ENCODE results near the gene PSPN.
A peak's percentile ranks its signal among the peaks of the same experiment; 100 is the strongest.
"Not testable (repeated sequence)": the region's sequence is repeated elsewhere in the genome, so short reads cannot be mapped to it uniquely, and the experiment has no call there.

The PSPN gene

DNA sequence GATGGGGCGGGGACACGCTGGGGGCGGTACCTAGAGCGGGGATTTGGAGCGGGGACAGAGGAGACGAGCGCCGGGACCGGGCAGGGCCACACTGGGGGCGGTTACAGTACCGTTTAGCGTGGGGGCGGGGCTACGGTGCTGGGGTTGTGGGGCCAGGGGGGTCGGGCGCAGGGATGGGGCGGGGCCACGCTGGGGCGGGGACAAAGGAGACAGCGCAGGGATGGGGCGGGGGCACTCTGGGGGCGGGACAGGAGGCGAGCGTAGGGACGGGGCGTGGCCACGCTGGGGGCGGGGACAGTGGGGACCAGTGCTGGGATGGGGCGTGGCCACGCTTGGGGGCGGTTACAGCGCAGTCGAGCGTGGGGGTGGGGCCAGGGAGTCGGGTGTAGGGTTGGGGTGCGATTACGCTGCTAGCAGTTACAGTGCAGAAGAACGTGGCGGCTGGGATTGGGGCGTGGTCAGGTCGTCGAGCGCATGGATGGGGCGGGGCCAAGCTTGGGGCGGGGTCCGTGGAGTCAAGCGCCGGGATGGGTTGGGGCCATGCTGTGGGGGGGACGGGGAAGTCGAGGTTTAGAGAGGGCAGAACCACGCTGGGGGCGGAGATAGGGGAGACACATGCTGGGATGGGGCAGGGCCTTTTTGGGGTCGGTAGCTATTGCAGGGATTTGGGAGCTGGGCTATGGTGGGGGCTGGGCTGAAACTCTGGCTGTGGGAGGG is 2.5 kb downstream of the PSPN start:
- DNase-seq, result peak; percentile 92

- DNase-seq, result peak; percentile 99
Observed at GRCh38 chr19:6372594-6373095, 3.1 kb downstream of the PSPN start, which contains the start of gene ALKBH7. ALKBH7 (plus strand) TSS chr19:6372794; CDS start chr19:6372821, 27 bp downstream.

GRCh38 chr19:6364353-6364752 is 11.4 kb downstream of the PSPN start:
- no peak for DNase-seq

GRCh38 chr19:6362351-6362801 is 13.4 kb downstream of the PSPN start:
- no peak for DNase-seq

GRCh38 chr19:6362027-6362350 is 13.7 kb downstream of the PSPN start:
- DNase-seq, result no peak

GRCh38 chr19:6360857-6361216 is 14.9 kb downstream of the PSPN start:
- not testable (repeated sequence) for DNase-seq

GRCh38 chr19:6360445-6360844 is 15.3 kb downstream of the PSPN start:
- DNase-seq, result not testable (repeated sequence)

GRCh38 chr19:6359568-6360341 is 16.0 kb downstream of the PSPN start:
- DNase-seq, result no peak

DNA sequence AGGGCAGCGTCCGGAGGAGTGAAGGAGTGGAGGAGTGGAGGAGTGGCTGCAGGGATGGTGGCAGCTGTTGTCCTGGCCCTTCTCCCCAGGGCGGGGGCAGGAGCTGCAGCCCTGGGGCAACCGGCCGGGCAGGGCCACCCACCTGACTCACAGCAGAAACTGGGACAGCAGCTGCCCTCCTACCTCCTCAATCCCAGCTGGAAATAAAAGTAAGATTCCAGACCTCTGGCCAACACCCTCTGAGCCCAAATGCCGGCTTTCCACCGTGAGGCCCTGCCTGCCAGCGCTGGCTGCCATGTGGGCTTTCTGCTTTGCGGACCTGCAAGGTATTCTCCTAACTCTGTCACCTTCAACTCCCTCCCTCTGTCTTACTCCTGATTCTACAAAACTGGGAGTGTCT is 17.7 kb downstream of the PSPN start:
- DNase-seq, result no peak

DNA sequence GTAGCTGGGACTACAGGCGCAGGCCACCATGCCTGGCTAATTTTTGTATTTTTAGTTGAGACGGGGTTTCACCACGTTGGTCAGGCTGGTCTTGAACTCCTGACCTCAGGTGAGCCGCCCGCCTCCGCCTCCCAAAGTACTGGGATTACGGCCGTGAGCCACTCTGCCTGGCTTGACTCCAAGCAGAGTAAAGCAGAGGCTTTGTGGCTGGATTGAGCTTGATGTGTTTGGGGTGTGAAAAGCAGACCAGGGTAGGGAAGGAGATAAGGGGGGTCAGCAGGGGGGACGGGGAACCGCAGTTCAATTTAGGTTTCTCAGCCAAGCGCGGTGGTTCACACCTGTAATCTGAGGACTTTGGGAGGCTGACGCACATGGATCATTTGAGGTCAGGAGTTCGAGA is 18.6 kb downstream of the PSPN start:
- DNase-seq, result no peak

DNA sequence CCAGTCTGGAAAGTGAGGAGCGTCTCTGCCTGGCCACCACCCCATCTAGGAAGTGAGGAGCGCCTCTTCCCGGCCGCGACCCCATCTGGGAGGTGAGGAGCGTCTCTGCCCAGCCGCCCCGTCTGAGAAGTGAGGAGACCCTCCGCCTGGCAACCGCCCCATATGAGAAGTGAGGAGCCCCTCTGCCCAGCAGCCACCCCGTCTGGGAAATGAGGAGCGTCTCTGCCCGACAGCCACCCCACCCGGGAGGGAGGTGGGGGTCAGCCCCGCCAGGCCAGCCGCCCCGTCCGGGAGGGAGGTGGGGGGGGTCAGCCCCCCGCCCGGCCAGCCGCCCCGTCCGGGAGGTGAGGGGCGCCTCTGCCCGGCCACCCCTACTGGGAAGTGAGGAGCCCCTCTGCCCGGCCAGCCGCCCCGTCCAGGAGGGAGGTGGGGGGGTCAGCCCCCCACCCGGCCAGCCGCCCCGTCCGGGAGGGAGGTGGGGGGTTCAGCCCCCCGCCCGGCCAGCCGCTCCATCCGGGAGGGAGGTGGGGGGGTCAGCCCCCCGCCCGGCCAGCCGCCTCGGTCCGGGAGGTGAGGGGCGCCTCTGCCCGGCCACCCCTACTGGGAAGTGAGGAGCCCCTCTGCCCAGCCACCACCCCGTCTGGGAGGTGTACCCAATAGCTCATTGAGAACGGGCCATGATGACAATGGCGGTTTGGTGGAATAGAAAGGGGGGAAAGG is 20.3 kb downstream of the PSPN start:
- not testable (repeated sequence) for DNase-seq

GRCh38 chr19:6354098-6354674 is 21.5 kb downstream of the PSPN start:
- no peak for DNase-seq

GRCh38 chr19:6352381-6353165 is 23.2 kb downstream of the PSPN start:
- no peak for DNase-seq

GRCh38 chr19:6350688-6351087 is 25.0 kb downstream of the PSPN start:
- DNase-seq, result no peak

DNA sequence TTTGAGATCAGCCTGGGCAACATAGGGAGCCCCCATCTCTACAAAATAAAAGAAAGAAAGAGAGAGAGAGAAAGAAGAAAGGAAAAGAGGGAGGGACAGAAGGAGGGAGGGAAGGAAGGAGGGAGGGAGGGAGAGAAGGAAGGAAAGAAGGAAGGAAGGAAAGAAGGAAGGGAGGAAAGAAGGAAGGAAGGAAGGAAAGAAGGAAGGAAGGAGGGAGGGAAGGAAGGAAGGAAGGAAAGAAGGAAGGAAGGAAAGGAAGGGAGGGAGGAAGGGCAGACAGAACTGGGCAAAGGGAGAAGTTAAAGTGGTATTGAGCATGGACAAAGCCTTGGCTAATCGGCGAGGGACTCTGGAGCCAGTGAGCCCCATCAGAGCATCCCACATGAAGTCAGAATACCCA is 26.5 kb downstream of the PSPN start:
- not testable (repeated sequence) for DNase-seq

GRCh38 chr19:6343462-6343861 is 32.3 kb downstream of the PSPN start:
- no peak for DNase-seq

- no peak for DNase-seq
Observed at GRCh38 chr19:6340493-6341201, 35.1 kb downstream of the PSPN start.

GRCh38 chr19:6334490-6335285 is 41.0 kb downstream of the PSPN start:
- DNase-seq, result no peak

- DNase-seq, result no peak
Observed at GRCh38 chr19:6333439-6333838, 42.3 kb downstream of the PSPN start, which contains the start of gene ACER1. ACER1 (minus strand) TSS chr19:6333612; CDS start chr19:6333551, 61 bp downstream.

- DNase-seq, result no peak
Observed at GRCh38 chr19:6326815-6327214, 48.9 kb downstream of the PSPN start.

- no peak for DNase-seq
Observed at GRCh38 chr19:6325614-6326013, 50.1 kb downstream of the PSPN start.

Measured in NCI-H226 (cell line).